Mesothelial cell of epicardium (in vitro differentiated cells): ENCODE results near the gene PXMP4. TPM values are rescaled to one million over a fixed set of nuclear protein-coding genes. Genes with fewer than 3 reads are reported as not detected.

ENCODE experiments used
- DNase-seq, 2 experiments: peaks; one replicate each; pipeline ENCODE4 v3.0.0; 2021; ENCODE audit warnings: low spot score in 2 of 2; ENCODE audit not compliant: unreplicated experiment in 2 of 2
- H3K27ac Mint-ChIP-seq: 2 replicates; pipeline ENCODE4 v1.8.0; 2021; ENCODE audit warnings: mixed read lengths
- H3K27me3 Mint-ChIP-seq: 2 replicates; pipeline ENCODE4 v1.8.0; 2021; ENCODE audit warnings: low read depth, mixed read lengths
- H3K36me3 Mint-ChIP-seq: 2 replicates; pipeline ENCODE4 v1.8.0; 2021; ENCODE audit warnings: mixed read lengths
- H3K4me1 Mint-ChIP-seq: 2 replicates; pipeline ENCODE4 v1.8.0; 2021; ENCODE audit warnings: mixed read lengths
- H3K4me3 Mint-ChIP-seq: 2 replicates; pipeline ENCODE4 v1.8.0; 2021; ENCODE audit warnings: mild to moderate bottlenecking, moderate library complexity, mixed read lengths
- H3K9me3 Mint-ChIP-seq: 2 replicates; pipeline ENCODE4 v1.8.0; 2021; ENCODE audit warnings: mixed read lengths
- CTCF ChIP-seq: fragments of 200-600 bp; sonication (generic); IDR thresholded peaks from one replicate; pipeline ENCODE4 v1.5.0; 2021; ENCODE audit warnings: antibody characterized with exemption; ENCODE audit not compliant: unreplicated experiment
- total RNA-seq: library from RNA; stranded (reverse); gene quantifications from 3 replicates; pipeline ENCODE4 v1.2.1, GENCODE V29; 2021

The PXMP4 gene
- total RNA-seq, 1 donor from 2014 or later, result 7.5 TPM

GRCh38 chr20:33659341-33660034, 60.6 kb downstream of the PXMP4 start:
- H3K9me3 Mint-ChIP-seq, result no peaks in the 10 kb centered on the region
- no peak for DNase-seq
- H3K36me3 Mint-ChIP-seq, result peaks cover 2% of the 10 kb centered on the region
- no peaks in the 10 kb centered on the region for H3K27me3 Mint-ChIP-seq
- TF ChIP-seq CTCF, result no peak
- no peak overlapping the region for H3K27ac Mint-ChIP-seq
- H3K4me1 Mint-ChIP-seq, result peaks cover 19% of the 10 kb centered on the region
- no peak overlapping the region for H3K4me3 Mint-ChIP-seq

GRCh38 chr20:33658929-33659328, 61.2 kb downstream of the PXMP4 start:
- H3K27me3 Mint-ChIP-seq, result no peaks in the 10 kb centered on the region
- H3K9me3 Mint-ChIP-seq, result no peaks in the 10 kb centered on the region
- no peak for DNase-seq
- H3K4me1 Mint-ChIP-seq, result peaks cover 22% of the 10 kb centered on the region
- no peak overlapping the region for H3K27ac Mint-ChIP-seq
- H3K36me3 Mint-ChIP-seq, result peaks cover 2% of the 10 kb centered on the region
- no peak overlapping the region for H3K4me3 Mint-ChIP-seq
- no peak for TF ChIP-seq CTCF

- no peaks in the 10 kb centered on the region for H3K27me3 Mint-ChIP-seq
- H3K36me3 Mint-ChIP-seq, result peaks cover 2% of the 10 kb centered on the region
- no peak for TF ChIP-seq CTCF
- no peak for DNase-seq
- H3K4me1 Mint-ChIP-seq, result peaks cover 26% of the 10 kb centered on the region
- no peak overlapping the region for H3K4me3 Mint-ChIP-seq
- H3K9me3 Mint-ChIP-seq, result no peaks in the 10 kb centered on the region
- no peak overlapping the region for H3K27ac Mint-ChIP-seq
Measured at GRCh38 chr20:33658510-33658909, 61.6 kb downstream of the PXMP4 start.

- H3K9me3 Mint-ChIP-seq, result no peaks in the 10 kb centered on the region
- peaks cover 30% of the 10 kb centered on the region for H3K4me1 Mint-ChIP-seq
- H3K4me3 Mint-ChIP-seq, result no peak overlapping the region
- DNase-seq, result no peak
- peaks cover 2% of the 10 kb centered on the region for H3K36me3 Mint-ChIP-seq
- TF ChIP-seq CTCF, result no peak
- H3K27me3 Mint-ChIP-seq, result no peaks in the 10 kb centered on the region
- H3K27ac Mint-ChIP-seq, result no peak overlapping the region
Measured at GRCh38 chr20:33657704-33658095, 62.4 kb downstream of the PXMP4 start.

- peaks cover 2% of the 10 kb centered on the region for H3K36me3 Mint-ChIP-seq
Measured at GRCh38 chr20:33656783-33657703, 63.1 kb downstream of the PXMP4 start.

More at GRCh38 chr20:33656783-33657703, 63.1 kb downstream of the PXMP4 start:
- no peak for DNase-seq
- no peaks in the 10 kb centered on the region for H3K9me3 Mint-ChIP-seq
- TF ChIP-seq CTCF, result no peak
- H3K4me1 Mint-ChIP-seq, result peaks cover 32% of the 10 kb centered on the region
- H3K4me3 Mint-ChIP-seq, result no peak overlapping the region
- no peak overlapping the region for H3K27ac Mint-ChIP-seq
- no peaks in the 10 kb centered on the region for H3K27me3 Mint-ChIP-seq
